Right ventricle myocardium inferior (tissue), 1 donor: ENCODE results near the gene ST14. TPM values are rescaled to one million over a fixed set of nuclear protein-coding genes. Genes with fewer than 3 reads are reported as not detected.
"Not testable (repeated sequence)": the region's sequence is repeated elsewhere in the genome, so short reads cannot be mapped to it uniquely, and the experiment has no call there.

Source experiments
- ATAC-seq: fragments of 200-7000 bp; cut with Tn5 transposase; one replicate; pipeline ENCODE4 v1.9.1; 2020; ENCODE audit warnings: mild to moderate bottlenecking, moderate library complexity
- DNase-seq: peaks from one replicate; pipeline ENCODE4 v3.0.0; 2021; ENCODE audit errors: missing footprints
- intact Hi-C: fragments of 100-400 bp; cut with DNase I; formaldehyde crosslinking; loops from one replicate; pipeline ENCODE4 v1.11.0; 2022
- total RNA-seq: library from RNA; stranded (reverse); fragmentation: NEBNext Ultra II Directional; extraction: Animal tissue kit (Norgen Biotek cat#: 25700); gene quantifications from one replicate; pipeline ENCODE4 v1.2.1, GENCODE V29; 2021
- donor health status: DM: no; HTN: yes; CAD: no; lungs with severe emphysema.

Gene ST14
- total RNA-seq, 1 donor from 2014 or later = 2.1 TPM

- DNase-seq (no peak), ATAC-seq (no peak)
- intact Hi-C loops = no loop called here
These were observed 20.9 kb downstream of the ST14 start for GRCh38 chr11:130180491-130180890.

- intact Hi-C loops = no loop called here
- no peak for ATAC-seq
- DNase-seq = no peak
These were observed 21.3 kb downstream of the ST14 start for GRCh38 chr11:130180896-130181294.

GRCh38 chr11:130181295-130182272 is 22.0 kb downstream of the ST14 start:
- DNase-seq (no peak), ATAC-seq (peak; percentile 83)
- intact Hi-C loops = no loop called here

- no peak for ATAC-seq
- no peak for DNase-seq
- intact Hi-C loops = no loop called here
These were observed 24.5 kb downstream of the ST14 start for GRCh38 chr11:130183878-130184610.

GRCh38 chr11:130187096-130187495 is 27.5 kb downstream of the ST14 start:
- intact Hi-C loops = no loop called here
- no peak for ATAC-seq
- no peak for DNase-seq

- ATAC-seq = no peak
- intact Hi-C loops = no loop called here
- DNase-seq = no peak
These were observed 28.5 kb downstream of the ST14 start for GRCh38 chr11:130188047-130188446.

- intact Hi-C loops = no loop called here
- no peak for DNase-seq
- no peak for ATAC-seq
These were observed 29.2 kb downstream of the ST14 start for GRCh38 chr11:130188585-130189347.

GRCh38 chr11:130189492-130190210 is 30.1 kb downstream of the ST14 start:
- intact Hi-C loops = no loop called here
- no peak for ATAC-seq
- DNase-seq = no peak

- intact Hi-C loops = no loop called here
- no peak for DNase-seq
- no peak for ATAC-seq
These were observed 30.8 kb downstream of the ST14 start for GRCh38 chr11:130190371-130190881.

GRCh38 chr11:130191896-130192295 is 32.3 kb downstream of the ST14 start:
- no peak for DNase-seq
- ATAC-seq = no peak
- intact Hi-C loops = no loop called here

GRCh38 chr11:130192845-130193267 is 33.3 kb downstream of the ST14 start:
- no peak for DNase-seq
- no peak for ATAC-seq
- intact Hi-C loops = no loop called here

- DNase-seq, intact Hi-C loops, ATAC-seq: not testable (repeated sequence)
These were observed 34.0 kb downstream of the ST14 start for GRCh38 chr11:130193551-130193950.

GRCh38 chr11:130194241-130195023 is 34.9 kb downstream of the ST14 start:
- intact Hi-C loops = no loop called here
- ATAC-seq (no peak), DNase-seq (no peak)

GRCh38 chr11:130197386-130198035 is 37.9 kb downstream of the ST14 start:
- no peak for DNase-seq
- intact Hi-C loops = no loop called here
- no peak for ATAC-seq

GRCh38 chr11:130198292-130198691 is 38.7 kb downstream of the ST14 start:
- intact Hi-C loops = no loop called here
- ATAC-seq (no peak), DNase-seq (no peak)

GRCh38 chr11:130198964-130199363 is 39.4 kb downstream of the ST14 start:
- ATAC-seq = no peak
- intact Hi-C loops = no loop called here
- DNase-seq = no peak

GRCh38 chr11:130199792-130200191 is 40.2 kb downstream of the ST14 start:
- DNase-seq (no peak), ATAC-seq (no peak)
- intact Hi-C loops = no loop called here
